ENCODE data around the gene PGPEP1. TPM values are rescaled to one million over a fixed set of nuclear protein-coding genes. Genes with fewer than 3 reads are reported as not detected.
A peak's percentile ranks its signal among the peaks of the same experiment; 100 is the strongest.

The PGPEP1 gene
- total RNA-seq, 1 donor from 2014 or later = 5.6 TPM

GRCh38 chr19:18412610-18413239 is 72.3 kb downstream of the PGPEP1 start:
- H3K9me3 Mint-ChIP-seq = no peaks in the 10 kb centered on the region
- no peaks in the 10 kb centered on the region for H3K36me3 Mint-ChIP-seq (ENCODE audit: low read depth)
- ChIA-PET POLR2A (interaction anchor here (0.6 to 3.3 kb wide), 2 partner anchors 132 to 133 kb away, joined by 3 to 15 read pairs; partner anchors contain the start of gene JUND), CTCF (interaction anchor here (0.6 to 6.8 kb wide), 11 partner anchors 11 to 133 kb away, joined by 3 to 67 read pairs (median 5); no protein-coding TSS in a partner anchor)
- peaks cover 41% of the 10 kb centered on the region for H3K4me1 Mint-ChIP-seq
- TF ChIP-seq CTCF (IDR thresholded peaks at IDR 0.05) = no peak
- peak overlapping the region; percentile 63 for H3K27ac Mint-ChIP-seq
- no peak overlapping the region for H3K4me3 Mint-ChIP-seq
- ATAC-seq (ENCODE audit: low read depth) = no peak
- intact Hi-C loops (cut with micrococcal nuclease) = loop anchor here (10.0 kb wide), 2 partner anchors 308 to 468 kb away; no protein-coding TSS in a partner anchor
- no peak for DNase-seq
- H3K27me3 Mint-ChIP-seq = peaks cover 46% of the 10 kb centered on the region

- H3K27ac Mint-ChIP-seq = no peak overlapping the region
- H3K27me3 Mint-ChIP-seq = peaks cover 58% of the 10 kb centered on the region
- intact Hi-C loops (cut with micrococcal nuclease) = loop anchor here (10.0 kb wide), 2 partner anchors 310 to 470 kb away; no protein-coding TSS in a partner anchor
- DNase-seq = no peak
- H3K36me3 Mint-ChIP-seq (ENCODE audit: low read depth) = no peaks in the 10 kb centered on the region
- H3K4me1 Mint-ChIP-seq = peaks cover 41% of the 10 kb centered on the region
- TF ChIP-seq CTCF (IDR thresholded peaks at IDR 0.05) = no peak
- POLR2A ChIA-PET = interaction anchor here (0.5 to 1.3 kb wide), 5 partner anchors 14 to 1312 kb away, joined by 3 to 6 read pairs (median 3); no protein-coding TSS in a partner anchor
- no peaks in the 10 kb centered on the region for H3K9me3 Mint-ChIP-seq
- CTCF ChIA-PET = interaction anchor here (0.8 to 6.8 kb wide), 6 partner anchors 9 to 160 kb away, joined by 3 to 59 read pairs (median 4); no protein-coding TSS in a partner anchor
- no peak for ATAC-seq (ENCODE audit: low read depth)
- no peak overlapping the region for H3K4me3 Mint-ChIP-seq
Measured at GRCh38 chr19:18414504-18415177, 74.2 kb downstream of the PGPEP1 start.

GRCh38 chr19:18415178-18415867 is 74.9 kb downstream of the PGPEP1 start:
- DNase-seq (no peak), ATAC-seq (ENCODE audit: low read depth) (no peak)
- Mint-ChIP-seq H3K4me3 (no peak overlapping the region), H3K9me3 (no peaks in the 10 kb centered on the region), H3K36me3 (ENCODE audit: low read depth) (no peaks in the 10 kb centered on the region), H3K4me1 (peaks cover 46% of the 10 kb centered on the region), H3K27ac (no peak overlapping the region), H3K27me3 (peaks cover 57% of the 10 kb centered on the region)
- POLR2A ChIA-PET = interaction anchor here (0.6 to 1.3 kb wide), 2 partner anchors 27 to 387 kb away, joined by 3 to 5 read pairs; no protein-coding TSS in a partner anchor
- TF ChIP-seq CTCF (IDR thresholded peaks at IDR 0.05) = no peak
- intact Hi-C loops (cut with micrococcal nuclease) = loop anchor here (10.0 kb wide), 2 partner anchors 311 to 471 kb away; no protein-coding TSS in a partner anchor
- CTCF ChIA-PET = interaction anchor here (1.1 to 6.8 kb wide), 2 partner anchors 26 to 136 kb away, joined by 3 to 59 read pairs; no protein-coding TSS in a partner anchor

- ChIA-PET POLR2A (interaction anchor here (0.6 to 7.2 kb wide), 8 partner anchors 9 to 432 kb away, joined by 3 to 47 read pairs (median 4); partner anchors contain the start of gene JUND), CTCF (interaction anchor here (6.8 kb wide), 1 partner anchor 27 kb away, joined by 59 read pairs; no protein-coding TSS in a partner anchor)
- DNase-seq (no peak), ATAC-seq (ENCODE audit: low read depth) (no peak)
- TF ChIP-seq CTCF (IDR thresholded peaks at IDR 0.05) = no peak
- Mint-ChIP-seq H3K36me3 (ENCODE audit: low read depth) (no peaks in the 10 kb centered on the region), H3K27me3 (peaks cover 48% of the 10 kb centered on the region), H3K4me1 (peaks cover 57% of the 10 kb centered on the region), H3K4me3 (peak overlapping the region; percentile 60), H3K27ac (no peak overlapping the region), H3K9me3 (no peaks in the 10 kb centered on the region)
- intact Hi-C loops (cut with micrococcal nuclease) = loop anchor here (10.0 kb wide), 2 partner anchors 312 to 472 kb away; no protein-coding TSS in a partner anchor
Measured at GRCh38 chr19:18416778-18417249, 76.4 kb downstream of the PGPEP1 start.

Data from activated B cell treated with CpG ODN at 0.5 μM for 24 hours (primary cell).